Ascending aorta (tissue), 2 donors: ENCODE data around the gene BICRA. TPM values are rescaled to one million over a fixed set of nuclear protein-coding genes. Genes with fewer than 3 reads are reported as not detected.
"Not testable (repeated sequence)": the region's sequence is repeated elsewhere in the genome, so short reads cannot be mapped to it uniquely, and the experiment has no call there.

Source experiments
- DNase-seq, 2 donors: peaks; one replicate each; pipeline ENCODE4 v3.0.0-alpha.2; 2019; ENCODE audit warnings: low spot score in 2 of 2
- H3K27ac ChIP-seq, 2 donors: fragments of 200-600 bp; sonication (generic); one replicate each; pipeline ENCODE4 v1.5.1; 2016 to 2017; ENCODE audit warnings: mild to moderate bottlenecking in 1 of 2
- H3K27me3 ChIP-seq: fragments of 200-600 bp; sonication (generic); one replicate; pipeline ENCODE4 v1.5.1; 2017
- H3K36me3 ChIP-seq, 2 donors: fragments of 200-600 bp; sonication (generic); one replicate each; pipeline ENCODE4 v1.5.1; 2016
- H3K4me1 ChIP-seq, 2 donors: fragments of 200-600 bp; sonication (generic); one replicate each; pipeline ENCODE4 v1.5.1; 2016 to 2017; ENCODE audit warnings: mild to moderate bottlenecking in 1 of 2
- H3K4me3 ChIP-seq, 2 donors: fragments of 200-600 bp; sonication (generic); one replicate each; pipeline ENCODE4 v1.5.1; 2016 to 2017; ENCODE audit warnings: mild to moderate bottlenecking in 1 of 2
- H3K9me3 ChIP-seq, 2 donors: fragments of 200-600 bp; sonication (generic); one replicate each; pipeline ENCODE4 v1.5.1; 2016
- CTCF ChIP-seq, 3 experiments: fragments of 200-600 bp in 2 of 3; fragments of 450-650 bp in 1 of 3; sonication (generic) in 2 of 3; IDR thresholded peaks; one replicate each; pipeline ENCODE4 v1.5.1; 2016 to 2019; ENCODE audit warnings: antibody characterized with exemption in 3 of 3, mild to moderate bottlenecking in 1 of 3, moderate library complexity in 1 of 3
- intact Hi-C: fragments of 100-400 bp; cut with DNase I; formaldehyde crosslinking; loops from one replicate; pipeline ENCODE4 v1.15.1; 2023
- total RNA-seq: library from RNA; depleted of rRNA; stranded (reverse); fragments of >200 nt; gene quantifications from one replicate; pipeline ENCODE4 v1.1.0, GENCODE V29; 2016

The BICRA gene
- total RNA-seq, 1 donor from 2014 or later: 19.7 TPM

GRCh38 chr19:47587295-47587694, 21.6 kb upstream of the BICRA start:
- H3K27ac ChIP-seq: no peak overlapping the region
- no peaks in the 10 kb centered on the region for H3K4me1 ChIP-seq
- intact Hi-C loops: no loop called here
- H3K36me3 ChIP-seq: no peaks in the 10 kb centered on the region
- no peak for DNase-seq
- H3K4me3 ChIP-seq: no peak overlapping the region
- TF ChIP-seq CTCF (IDR thresholded peaks at IDR 0.05): no peak
- no peaks in the 10 kb centered on the region for H3K27me3 ChIP-seq
- peaks cover 0 to 9% of the 10 kb centered on the region in 2 donors for H3K9me3 ChIP-seq

- peaks cover 0 to 9% of the 10 kb centered on the region in 2 donors for H3K9me3 ChIP-seq
- H3K4me3 ChIP-seq: no peak overlapping the region
- no peaks in the 10 kb centered on the region for H3K36me3 ChIP-seq
- no peaks in the 10 kb centered on the region for H3K27me3 ChIP-seq
- no peak for TF ChIP-seq CTCF (IDR thresholded peaks at IDR 0.05)
- DNase-seq: no peak
- intact Hi-C loops: no loop called here
- no peak overlapping the region for H3K27ac ChIP-seq
- H3K4me1 ChIP-seq: no peaks in the 10 kb centered on the region
These were observed 19.1 kb upstream of the BICRA start for GRCh38 chr19:47589824-47590223.

- no peak for DNase-seq
- H3K27me3 ChIP-seq: no peaks in the 10 kb centered on the region
- TF ChIP-seq CTCF (IDR thresholded peaks at IDR 0.05): no peak
- intact Hi-C loops: no loop called here
- no peak overlapping the region for H3K27ac ChIP-seq
- no peaks in the 10 kb centered on the region for H3K9me3 ChIP-seq
- H3K4me3 ChIP-seq: no peak overlapping the region
- peaks cover 0 to 5% of the 10 kb centered on the region in 2 donors for H3K4me1 ChIP-seq
- no peaks in the 10 kb centered on the region for H3K36me3 ChIP-seq
These were observed 15.1 kb upstream of the BICRA start for GRCh38 chr19:47593860-47594259.

GRCh38 chr19:47595944-47596343, 13.0 kb upstream of the BICRA start:
- Histone ChIP-seq H3K27me3 (no peaks in the 10 kb centered on the region), H3K4me1 (peaks cover 0 to 13% of the 10 kb centered on the region in 2 donors), H3K27ac (no peak overlapping the region), H3K4me3 (no peak overlapping the region), H3K9me3 (no peaks in the 10 kb centered on the region), H3K36me3 (no peaks in the 10 kb centered on the region)
- DNase-seq: no peak
- intact Hi-C loops: no loop called here
- TF ChIP-seq CTCF (IDR thresholded peaks at IDR 0.05): no peak

- Histone ChIP-seq H3K27me3 (no peaks in the 10 kb centered on the region), H3K9me3 (no peaks in the 10 kb centered on the region), H3K4me1 (peaks cover 0 to 13% of the 10 kb centered on the region in 2 donors), H3K27ac (peak overlapping the region; percentile 72 to 84), H3K36me3 (no peaks in the 10 kb centered on the region), H3K4me3 (peak overlapping the region; percentile 55 to 69)
- DNase-seq: peak in 1 of 2 donors; percentile 90
- intact Hi-C loops: no loop called here
- no peak for TF ChIP-seq CTCF (IDR thresholded peaks at IDR 0.05)
These were observed 10.3 kb upstream of the BICRA start for GRCh38 chr19:47598407-47599349.

GRCh38 chr19:47599671-47600245, 9.2 kb upstream of the BICRA start:
- H3K27ac ChIP-seq: peak overlapping the region; percentile 72 to 84
- H3K9me3 ChIP-seq, DNase-seq, H3K27me3 ChIP-seq, H3K36me3 ChIP-seq: not testable (repeated sequence)
- H3K4me3 ChIP-seq: peak overlapping the region; percentile 55 to 69
- H3K4me1 ChIP-seq: peaks cover 0 to 13% of the 10 kb centered on the region in 2 donors
- intact Hi-C loops: loop anchor here (1.0 to 10.0 kb wide), 5 partner anchors 9 to 325 kb away; partner anchors contain the start of genes INAFM1, NAPA and ZNF541
